Smooth muscle cell of the brain vasculature (primary cell): ENCODE measurements around the gene STT3B.

Source experiments
- DNase-seq: peaks from one replicate; pipeline ENCODE4 v3.0.0-alpha.2; 2012; ENCODE audit warnings: low read depth, low spot score

Gene STT3B

DNA sequence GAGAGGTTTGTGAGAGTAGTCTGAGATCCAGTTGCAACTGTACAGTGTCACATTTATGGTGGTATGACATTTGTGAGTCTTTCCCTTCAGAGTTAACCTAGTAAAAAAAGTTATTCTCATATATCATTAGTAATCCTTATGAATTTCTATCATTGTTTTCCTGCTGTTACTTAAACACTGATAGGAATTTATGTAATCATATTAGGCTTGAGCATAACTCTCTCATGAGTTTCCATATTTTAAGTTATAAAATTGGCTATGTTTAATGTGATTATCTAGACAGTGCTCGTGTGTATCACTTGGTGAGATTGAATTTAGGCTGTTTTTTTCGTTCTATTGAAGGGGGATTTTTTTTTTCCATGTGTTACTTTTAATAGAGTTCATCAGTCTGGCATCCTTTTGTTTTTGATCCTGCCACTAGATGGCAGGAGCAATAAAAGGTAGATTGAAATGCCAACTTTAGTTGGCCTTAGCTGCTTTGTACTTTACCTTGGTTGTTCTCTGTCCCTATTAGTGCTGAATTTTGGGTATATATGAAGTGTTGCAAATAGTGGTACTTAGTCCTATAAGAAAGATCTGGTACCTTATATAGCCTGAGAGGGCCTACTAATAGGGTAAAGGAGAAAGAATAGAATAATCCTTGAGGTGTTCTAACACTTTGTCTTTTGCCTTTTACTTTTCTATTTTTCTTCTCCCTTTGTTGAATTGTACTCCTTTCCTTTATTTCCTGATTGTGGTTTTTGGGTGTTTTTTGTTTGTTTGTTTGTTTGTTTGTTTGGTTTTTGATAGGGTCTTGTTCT is 17.9 kb downstream of the STT3B start:
- DNase-seq, result no peak

DNA sequence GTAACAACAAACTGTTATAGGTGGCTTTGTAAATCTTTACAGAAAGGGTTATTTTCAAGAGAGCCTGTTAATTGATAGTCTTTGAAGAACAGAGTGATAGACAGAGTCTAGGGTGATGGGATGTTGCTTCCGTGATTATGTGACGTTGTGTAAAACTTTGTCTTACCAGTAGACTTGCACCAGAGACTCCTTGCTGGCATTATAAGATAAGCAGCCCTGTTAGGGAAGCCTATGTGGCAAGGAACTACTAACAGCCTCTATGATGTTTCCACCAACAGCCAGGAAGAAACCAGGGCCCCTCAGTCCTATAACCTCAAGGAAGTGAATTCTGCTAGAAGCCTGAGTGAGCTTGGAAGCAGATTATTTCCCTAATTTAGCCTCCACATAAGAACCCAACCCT is 18.9 kb downstream of the STT3B start:
- no peak for DNase-seq

DNA sequence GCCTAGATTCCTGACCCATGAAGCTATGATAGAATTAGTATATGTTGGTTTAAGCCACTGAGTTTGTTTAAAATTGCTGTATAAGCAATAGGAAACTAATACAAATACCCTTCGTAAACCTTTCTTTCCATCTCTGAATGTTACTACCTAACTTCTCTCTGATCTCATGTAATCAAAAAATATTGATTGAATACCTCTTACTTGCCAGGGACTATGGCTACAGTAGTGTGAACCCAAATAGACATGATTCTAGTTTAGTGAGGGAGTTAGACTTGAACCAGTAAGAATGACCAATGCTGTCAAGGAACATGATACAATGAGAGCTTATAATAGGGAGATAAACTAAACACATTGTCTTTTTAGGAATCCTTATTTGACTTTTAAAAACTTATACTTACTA is 19.4 kb downstream of the STT3B start:
- DNase-seq, result no peak

DNA sequence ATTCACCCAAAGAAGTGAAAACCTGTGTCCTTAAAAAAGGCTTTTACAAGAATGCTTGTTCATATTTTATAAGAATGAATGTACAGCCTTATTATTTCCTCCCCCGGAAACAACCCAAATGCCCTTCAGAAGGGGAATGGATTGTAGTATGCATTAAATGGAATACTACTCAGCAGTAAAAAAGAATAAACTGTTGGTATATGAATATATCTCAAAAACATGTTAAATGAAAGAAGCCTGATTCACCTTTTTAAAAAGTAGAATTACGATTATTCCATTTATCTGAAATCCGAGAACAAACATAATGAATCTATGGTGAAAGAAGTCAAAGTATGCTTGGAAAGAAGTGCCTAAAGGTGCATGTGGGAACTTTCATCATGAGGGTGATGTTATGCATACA is 20.5 kb downstream of the STT3B start:
- DNase-seq, result no peak

DNA sequence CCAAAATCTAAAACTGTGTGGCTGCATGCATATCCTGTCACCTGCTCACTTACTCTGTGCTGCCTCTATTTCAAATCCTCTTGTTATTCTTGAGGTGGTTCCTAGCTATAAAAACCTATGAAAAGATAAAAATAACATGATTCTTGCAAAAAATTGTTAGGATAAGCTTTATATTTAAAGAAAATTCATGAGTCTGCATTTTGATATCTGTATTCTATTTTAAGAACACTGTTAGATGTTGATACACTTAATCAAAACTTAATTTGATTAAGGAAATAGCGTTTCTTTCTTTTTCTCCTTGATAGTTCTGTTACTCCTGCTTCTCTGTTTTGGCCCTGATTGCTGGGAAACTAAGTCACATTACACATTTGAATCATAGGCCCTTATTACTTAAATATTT is 22.5 kb downstream of the STT3B start:
- no peak for DNase-seq

DNA sequence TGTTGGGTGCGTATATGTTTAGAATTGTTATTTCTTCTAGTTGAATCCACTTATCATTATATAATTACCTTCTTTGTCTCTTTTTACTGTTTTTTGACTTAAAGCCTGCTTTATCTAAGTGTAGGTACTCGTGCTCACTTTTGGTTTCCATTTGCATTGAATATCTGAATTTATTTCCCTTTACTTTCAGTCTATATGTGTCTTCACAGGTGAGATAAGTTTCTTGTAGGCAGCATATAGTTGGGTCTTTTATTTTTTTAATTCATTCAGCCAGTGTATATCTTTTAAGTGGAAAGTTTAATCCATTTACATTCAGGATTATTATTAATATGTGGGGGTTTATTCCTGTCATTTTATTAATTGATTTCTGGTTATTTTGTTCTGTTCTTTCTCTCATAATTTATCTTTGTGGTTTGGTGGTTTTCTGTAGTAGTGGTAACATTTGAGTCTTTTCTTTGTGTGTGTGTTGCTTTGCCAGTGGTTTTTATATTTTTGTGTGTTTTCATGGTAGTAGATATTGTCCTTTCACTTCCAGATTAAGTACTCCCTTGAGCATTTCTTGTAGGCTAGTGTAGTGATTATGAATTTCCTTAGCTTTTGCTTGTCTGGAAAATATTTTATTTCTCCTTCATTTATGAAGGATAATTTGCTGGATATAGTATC is 27.3 kb downstream of the STT3B start:
- DNase-seq, result no peak

DNA sequence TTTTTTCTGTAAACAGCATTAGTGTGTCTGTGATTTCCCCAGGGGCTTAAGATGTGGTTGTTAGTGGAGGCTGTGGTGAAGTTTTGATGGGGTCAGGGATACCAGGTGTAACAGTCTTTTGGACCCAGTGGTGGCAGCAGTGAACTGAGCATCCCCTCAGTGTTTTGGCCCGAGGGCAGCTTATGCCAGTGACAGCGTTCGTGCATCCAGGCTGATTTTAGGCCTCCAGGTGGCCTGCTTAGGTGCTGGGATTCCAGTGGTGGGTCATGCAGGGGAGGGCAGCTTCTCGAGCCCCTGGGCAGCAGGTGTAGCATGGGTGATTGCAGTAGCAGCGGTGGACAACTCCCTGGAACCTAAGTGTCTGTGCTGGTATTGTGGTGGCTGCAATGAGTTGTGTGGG is 29.2 kb downstream of the STT3B start:
- DNase-seq, result no peak

DNA sequence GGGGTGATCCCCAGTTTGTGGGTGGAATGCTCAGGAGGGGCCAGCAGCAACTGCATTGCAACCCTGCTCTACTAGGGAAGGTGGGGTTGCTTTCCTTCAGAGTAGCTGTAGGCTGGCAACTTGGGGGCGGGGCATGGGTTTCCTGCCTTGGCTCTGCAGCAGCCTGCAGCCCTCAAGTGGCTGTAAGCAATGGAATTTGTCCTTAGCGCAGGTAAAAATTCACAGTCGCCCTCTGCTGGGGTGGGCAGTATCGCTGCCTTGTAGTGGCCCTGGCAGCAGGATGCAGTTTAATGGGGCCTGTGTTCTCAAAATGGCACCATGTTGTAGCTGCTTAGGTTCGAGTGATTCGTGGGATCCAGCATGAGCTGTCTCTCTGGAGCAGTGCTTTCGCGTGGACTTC is 29.8 kb downstream of the STT3B start:
- no peak for DNase-seq

DNA sequence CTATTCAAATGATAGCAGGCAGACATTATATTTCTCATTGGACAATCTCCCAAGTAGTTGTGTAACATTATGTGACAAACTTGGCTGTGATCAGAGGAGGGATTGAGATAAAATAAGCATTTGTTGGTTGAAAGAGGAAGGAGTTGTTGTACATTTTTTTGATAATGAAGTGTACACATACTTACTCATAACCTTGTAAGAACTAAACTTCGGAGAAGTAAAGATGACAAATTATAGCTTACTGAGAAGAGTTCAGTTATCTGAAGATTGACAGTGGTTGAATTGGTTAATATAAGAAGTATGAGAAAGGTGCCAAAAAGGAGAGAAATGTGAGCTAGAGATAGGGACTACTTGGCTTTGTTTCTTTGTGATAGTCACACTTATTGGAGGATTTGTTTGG is 32.6 kb downstream of the STT3B start:
- DNase-seq, result no peak

DNA sequence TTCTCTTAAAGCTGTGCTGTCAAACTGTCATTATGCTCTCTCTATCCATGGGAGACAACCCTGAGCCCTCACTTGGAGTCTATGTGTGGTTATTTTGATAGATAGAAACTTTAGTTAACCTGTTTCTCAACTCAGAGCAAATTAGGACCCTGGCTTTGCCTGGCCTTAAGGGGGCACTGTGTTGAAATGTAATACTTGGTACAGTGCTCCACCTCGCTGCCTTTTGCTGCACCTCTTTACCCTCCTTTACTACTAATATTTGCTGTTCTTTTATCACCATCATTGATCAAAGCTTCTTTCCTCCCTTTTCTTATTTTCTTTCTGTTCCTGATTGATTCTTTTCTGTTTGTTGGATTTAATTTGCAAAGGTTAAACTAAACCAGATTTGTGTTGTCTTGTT is 34.3 kb downstream of the STT3B start:
- DNase-seq, result no peak

DNA sequence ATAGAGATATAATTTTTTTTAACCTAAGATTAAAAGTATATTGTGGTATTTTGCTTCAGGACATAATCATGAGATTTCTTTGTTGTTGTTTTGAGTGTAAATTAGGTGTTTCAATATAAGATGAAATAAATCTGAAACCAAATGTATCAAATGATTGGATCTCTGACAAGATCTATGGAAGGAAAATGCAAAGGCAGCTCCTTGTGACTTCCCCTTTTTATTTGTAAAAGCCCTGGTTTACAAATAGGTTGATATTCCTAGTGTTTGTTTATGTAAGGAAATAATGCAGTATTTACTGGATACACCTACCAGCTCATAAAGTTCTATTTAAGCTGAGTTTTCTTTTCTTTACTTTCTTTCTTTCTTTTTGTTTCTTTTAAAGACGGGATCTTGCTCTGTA is 35.9 kb downstream of the STT3B start:
- no peak for DNase-seq

DNA sequence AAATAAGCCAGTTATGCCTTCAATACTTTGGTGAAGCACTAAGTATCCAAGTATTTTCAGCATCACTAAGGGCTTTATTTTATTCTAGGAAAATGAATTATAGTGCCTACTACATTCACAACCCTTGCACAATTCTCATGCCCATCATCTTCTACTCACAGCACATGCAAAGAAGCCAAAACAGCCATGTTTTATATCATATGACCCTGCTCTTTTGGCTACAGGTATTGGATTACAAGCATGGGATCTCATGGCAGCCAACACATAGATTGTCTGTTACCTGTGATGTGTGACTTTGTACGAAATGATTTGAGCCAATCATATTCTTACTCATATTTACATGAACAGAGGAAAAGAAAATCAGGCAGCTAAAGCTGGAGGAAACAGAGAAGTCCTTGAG is 38.6 kb downstream of the STT3B start:
- DNase-seq, result no peak

DNA sequence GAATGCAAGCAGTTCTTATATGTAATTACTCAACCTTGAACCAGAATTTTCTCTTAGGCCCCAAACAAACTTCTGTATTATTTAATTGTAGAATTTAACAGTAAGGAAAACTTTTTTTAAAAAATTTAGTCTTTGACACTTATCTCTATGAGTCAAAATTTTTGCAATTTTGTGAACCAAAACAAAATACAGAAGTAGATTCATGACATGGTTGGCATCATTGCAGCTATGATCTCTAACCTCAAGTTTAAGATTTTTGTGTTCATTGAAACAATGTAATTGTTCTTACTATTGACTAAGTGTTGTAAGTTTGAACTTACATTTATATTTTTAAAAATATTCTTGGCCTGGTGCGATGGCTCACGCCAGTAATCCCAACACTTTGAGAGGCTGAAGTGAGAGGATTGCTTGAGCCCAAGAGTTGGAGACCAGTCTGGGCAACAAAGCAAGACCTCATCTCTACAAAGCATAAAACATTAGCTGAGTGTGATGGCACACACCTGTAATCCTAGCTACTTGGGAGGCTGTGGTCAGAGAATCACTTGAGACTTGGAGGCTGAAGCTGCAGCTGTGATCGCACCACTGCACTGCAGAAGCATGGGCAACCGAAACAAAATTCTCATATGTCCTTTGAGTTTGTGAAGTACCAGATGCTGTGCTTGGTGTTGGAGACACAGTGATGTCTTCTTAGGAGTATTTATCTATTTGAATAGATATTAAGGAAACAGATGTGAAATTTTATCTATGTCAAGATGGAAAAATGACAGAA is 39.7 kb downstream of the STT3B start:
- DNase-seq, result no peak

DNA sequence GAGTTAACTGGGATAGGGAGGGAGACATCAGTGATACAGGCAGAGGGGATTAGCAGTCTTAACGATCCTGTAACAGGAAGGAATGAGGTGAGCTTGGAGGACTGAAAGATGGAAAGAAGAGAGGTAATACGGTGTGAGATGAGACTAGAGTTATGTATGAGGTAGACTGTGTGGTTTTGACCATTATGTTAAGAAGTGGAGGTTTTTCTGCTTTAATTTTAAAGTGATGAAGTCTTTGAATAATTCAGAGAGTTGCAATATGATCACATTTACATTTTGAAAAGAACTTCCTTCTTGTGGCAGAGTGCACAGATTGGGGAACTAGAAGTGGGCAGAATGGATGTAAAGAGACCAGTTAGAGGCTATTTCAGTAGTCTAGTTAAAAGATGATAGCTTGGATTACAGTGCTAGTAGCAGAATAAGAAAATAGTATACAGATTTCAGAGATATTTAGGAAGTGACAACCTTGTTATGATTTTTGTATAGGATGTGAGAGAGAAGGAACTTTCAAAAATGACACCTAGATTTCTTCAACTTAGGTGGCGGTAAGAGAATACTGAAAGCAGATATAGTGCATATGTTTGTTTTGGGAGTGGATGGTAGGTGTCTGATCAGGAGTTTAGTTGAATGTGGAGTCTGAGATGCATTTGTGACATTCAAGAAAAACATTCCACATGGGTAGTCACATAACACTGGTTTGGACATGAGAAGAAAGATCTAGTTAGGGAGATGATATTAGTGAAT is 40.5 kb downstream of the STT3B start:
- DNase-seq, result no peak

DNA sequence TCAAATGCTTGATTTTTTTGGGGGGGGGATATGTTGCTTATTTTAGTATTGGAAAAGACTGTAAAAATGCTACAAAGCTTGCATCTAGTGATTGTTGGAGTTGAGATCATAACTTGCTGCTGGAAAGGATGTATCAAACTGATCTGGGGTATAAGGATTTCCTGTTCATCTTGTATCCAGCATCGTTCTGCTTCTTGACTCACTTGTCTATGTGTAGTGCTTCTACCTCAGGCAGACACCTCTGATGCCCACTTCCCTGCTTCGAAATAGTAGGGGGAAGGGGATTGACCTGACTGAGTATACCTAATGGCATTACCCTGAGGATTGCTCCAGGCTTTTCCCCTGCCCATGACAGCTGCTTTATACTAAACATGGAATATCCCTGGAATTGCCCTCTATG is 42.7 kb downstream of the STT3B start:
- DNase-seq, result no peak

DNA sequence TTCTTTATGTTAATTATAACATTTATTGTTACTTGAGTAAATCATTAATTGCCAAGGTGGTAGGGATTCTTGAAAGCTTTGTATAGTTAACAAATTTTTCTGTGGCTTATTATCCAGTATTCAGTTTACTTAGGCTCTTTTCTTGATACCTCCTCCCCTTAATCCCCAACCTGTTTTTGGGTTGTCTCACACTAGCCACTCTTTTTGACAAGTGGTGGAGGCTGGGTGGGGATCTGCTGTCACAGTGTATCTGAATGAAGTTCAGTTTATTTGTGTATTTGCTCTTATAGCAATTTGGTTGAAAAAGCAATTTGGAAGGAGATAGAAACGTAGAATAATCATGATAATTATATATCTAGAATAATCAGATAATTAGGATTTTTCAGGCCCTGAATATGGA is 43.8 kb downstream of the STT3B start:
- no peak for DNase-seq

DNA sequence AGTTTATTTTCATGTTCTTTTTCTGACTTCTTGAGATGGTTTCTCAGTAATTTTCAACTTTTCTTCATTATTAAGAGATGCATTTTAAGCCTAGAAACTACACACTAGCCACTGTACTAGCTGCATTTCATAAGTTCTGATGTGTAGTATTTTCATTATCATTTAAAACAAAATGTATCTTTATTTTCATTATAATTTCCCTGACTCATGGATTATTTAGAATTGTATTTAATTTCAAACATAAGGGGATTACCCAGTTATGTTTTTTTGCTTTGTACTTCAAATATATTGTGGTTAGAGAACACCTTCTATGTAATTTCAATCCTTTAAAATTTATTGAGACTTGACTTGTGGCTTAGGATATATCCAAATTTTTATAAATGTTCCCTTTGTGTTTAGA is 44.5 kb downstream of the STT3B start:
- no peak for DNase-seq

DNA sequence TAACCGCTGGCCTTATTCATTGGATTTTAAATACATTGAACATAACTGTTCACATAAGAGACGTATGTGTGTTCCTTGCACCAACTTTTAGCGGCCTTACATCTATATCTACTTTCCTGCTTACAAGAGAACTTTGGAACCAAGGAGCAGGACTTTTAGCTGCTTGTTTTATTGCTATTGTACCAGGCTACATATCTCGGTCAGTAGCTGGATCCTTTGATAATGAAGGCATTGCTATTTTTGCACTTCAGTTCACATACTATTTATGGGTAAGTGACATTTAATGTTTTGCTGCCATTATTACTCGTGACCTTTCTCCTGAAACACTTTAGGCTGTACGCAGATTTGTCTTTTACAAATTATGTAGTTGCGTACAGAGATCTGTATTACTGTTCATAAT is 47.1 kb downstream of the STT3B start:
- no peak for DNase-seq

DNA sequence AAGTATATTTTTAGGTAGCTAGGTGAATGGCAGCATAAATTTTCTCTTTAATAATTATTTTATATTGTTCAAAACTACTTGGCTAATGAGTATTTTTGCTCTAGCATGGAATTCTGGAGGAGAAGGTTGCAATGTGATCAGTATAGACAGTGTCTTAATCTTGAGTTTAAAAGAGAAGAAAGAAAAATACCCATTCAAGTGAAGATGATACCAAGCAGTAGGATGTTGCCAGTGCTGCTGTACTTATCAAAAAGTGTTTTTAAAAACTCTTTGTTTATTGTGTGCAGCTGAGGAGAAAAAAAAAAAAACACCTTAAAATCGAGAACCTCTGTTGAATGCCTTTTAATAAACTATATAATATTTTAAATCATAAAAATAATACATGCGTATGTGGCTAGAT is 47.9 kb downstream of the STT3B start:
- DNase-seq, result no peak

DNA sequence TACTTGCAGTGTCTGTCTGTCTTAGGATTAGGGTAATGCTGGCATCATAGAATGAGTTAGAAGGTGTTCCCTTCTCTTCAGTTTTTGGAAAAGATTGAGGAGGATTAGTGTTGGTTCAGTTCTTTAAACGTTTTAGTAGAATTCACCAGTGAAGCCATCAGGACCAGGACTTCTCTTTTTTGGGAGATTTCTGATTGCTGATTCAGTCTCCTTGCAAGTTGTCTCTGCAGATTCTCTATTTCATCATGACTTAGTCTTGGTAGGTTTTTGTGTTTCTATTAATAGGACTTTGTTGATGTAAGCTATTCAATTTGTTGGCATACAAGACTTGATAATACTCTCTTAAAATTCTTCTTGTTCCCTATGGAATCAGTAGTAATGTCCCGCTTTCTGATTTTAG is 48.9 kb downstream of the STT3B start:
- DNase-seq, result no peak

DNA sequence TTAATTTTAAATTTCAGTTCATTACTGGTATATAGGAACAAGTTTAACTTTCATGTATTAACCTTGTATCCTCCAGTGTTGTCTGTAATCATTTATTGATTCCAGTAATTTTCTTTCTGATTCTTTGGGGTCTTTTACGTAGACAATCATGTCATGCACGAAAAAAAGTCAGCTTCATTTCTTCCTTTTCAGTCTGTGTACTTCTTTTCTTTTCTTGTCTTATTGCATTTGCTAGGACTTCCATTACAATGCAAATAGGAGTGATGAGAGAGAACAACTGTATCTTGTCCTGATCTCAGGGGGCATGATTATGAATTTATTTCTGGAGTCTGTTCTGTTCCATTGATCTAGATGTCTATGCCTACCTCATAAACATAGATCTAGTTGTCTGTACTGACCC is 56.5 kb downstream of the STT3B start:
- DNase-seq, result no peak

DNA sequence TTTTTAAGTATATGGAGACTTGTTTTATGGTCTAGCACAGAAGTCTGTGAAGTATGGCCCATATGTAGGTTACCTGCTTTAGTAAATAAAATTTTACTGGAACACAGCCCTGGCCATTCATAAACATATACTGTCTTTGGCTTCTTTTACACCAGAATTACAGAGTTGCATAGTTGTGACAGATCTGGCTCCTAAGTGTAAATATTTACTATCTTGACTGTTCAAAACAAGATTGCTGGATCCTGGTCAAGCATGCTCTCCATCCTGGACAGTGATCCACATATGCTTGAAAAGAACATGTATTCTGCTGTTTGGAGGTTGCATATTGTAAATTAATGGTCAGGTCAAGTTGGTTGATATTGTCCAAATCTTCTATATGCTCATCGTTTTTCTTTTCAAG is 57.9 kb downstream of the STT3B start:
- no peak for DNase-seq
